Measurements from ENCODE around the gene NRL. TPM values are rescaled to one million over a fixed set of nuclear protein-coding genes. Genes with fewer than 3 reads are reported as not detected.

Gene NRL
- polyA plus RNA-seq, 3 donors = 1.1 to 1.5 (median 1.3) TPM

GRCh38 chr14:24079491-24080141 lies 35.1 kb downstream of the NRL start:
- Histone ChIP-seq H3K9me3 (replicated peaks in 1 of 2; ENCODE audit: control insufficient read depth in 1 of 2, insufficient read depth in 1 of 2, low read length in 2 of 2) (no peaks in the 10 kb centered on the region), H3K9ac (ENCODE audit: insufficient read depth, low read length, poor library complexity, severe bottlenecking) (no peak overlapping the region), H3K27me3 (ENCODE audit: control insufficient read depth in 2 of 2, insufficient read depth in 2 of 2, low read length in 2 of 2) (peaks cover 21 to 44% of the 10 kb centered on the region in 2 donors), H3K4me3 (replicated peaks in 1 of 3; ENCODE audit: low read depth in 2 of 3, low read length in 3 of 3) (no peak overlapping the region), H3K79me2 (ENCODE audit: insufficient read depth, low read length) (no peaks in the 10 kb centered on the region), H2AFZ (ENCODE audit: insufficient read depth, low read depth, low read length, poor library complexity, severe bottlenecking) (no peak overlapping the region), H3K4me1 (ENCODE audit: control insufficient read depth in 1 of 2, insufficient read depth in 2 of 2, low read length in 2 of 2) (peaks cover 12 to 18% of the 10 kb centered on the region in 2 donors), H3K4me2 (replicated peaks; ENCODE audit: extremely low read depth, low read length, poor library complexity, severe bottlenecking) (no peak overlapping the region), H3K36me3 (replicated peaks in 1 of 2; ENCODE audit: control insufficient read depth in 1 of 2, insufficient read depth in 2 of 2, low read length in 2 of 2) (no peaks in the 10 kb centered on the region), H3K27ac (ENCODE audit: low read depth in 1 of 2, low read length in 2 of 2) (no peak overlapping the region), H4K20me1 (ENCODE audit: insufficient read depth, low read length) (no peaks in the 10 kb centered on the region)
- Mint-ChIP-seq H3K27me3 (ENCODE audit: low read depth in 3 of 3) (peaks cover 46 to 49% (median 48%) of the 10 kb centered on the region in 3 donors), H3K9me3 (peaks cover 0 to 23% (median 2%) of the 10 kb centered on the region in 7 donors), H3K4me3 (peak overlapping the region in 1 of 2 donors; percentile 88), H3K27ac (peak overlapping the region in 1 of 7 donors; percentile 33), H3K36me3 (peaks cover 4 to 11% of the 10 kb centered on the region in 2 donors), H3K4me1 (peaks cover 23% of the 10 kb centered on the region)
- DNase-seq = no peak
- WGBS (ENCODE audit: insufficient coverage) = 85% methylated on average over 7 of the region's 9 CpGs
- TF ChIP-seq CTCF (IDR thresholded peaks at IDR 0.05) = no peak
- intact Hi-C loops (cut with micrococcal nuclease) = no loop called here

GRCh38 chr14:24078146-24078545 lies 36.6 kb downstream of the NRL start:
- H3K4me1 Mint-ChIP-seq = peaks cover 23% of the 10 kb centered on the region
- no peak overlapping the region for H3K27ac Mint-ChIP-seq
- intact Hi-C loops (cut with micrococcal nuclease) = no loop called here

More at GRCh38 chr14:24078146-24078545, 36.6 kb downstream of the NRL start:
- Histone ChIP-seq H3K27me3 (ENCODE audit: control insufficient read depth in 2 of 2, insufficient read depth in 2 of 2, low read length in 2 of 2) (peaks cover 21 to 37% of the 10 kb centered on the region in 2 donors), H4K20me1 (ENCODE audit: insufficient read depth, low read length) (no peaks in the 10 kb centered on the region), H3K4me1 (ENCODE audit: control insufficient read depth in 1 of 2, insufficient read depth in 2 of 2, low read length in 2 of 2) (peaks cover 12 to 18% of the 10 kb centered on the region in 2 donors), H3K9me3 (replicated peaks in 1 of 2; ENCODE audit: control insufficient read depth in 1 of 2, insufficient read depth in 1 of 2, low read length in 2 of 2) (no peaks in the 10 kb centered on the region), H3K27ac (ENCODE audit: low read depth in 1 of 2, low read length in 2 of 2) (no peak overlapping the region), H2AFZ (ENCODE audit: insufficient read depth, low read depth, low read length, poor library complexity, severe bottlenecking) (no peak overlapping the region), H3K79me2 (ENCODE audit: insufficient read depth, low read length) (no peaks in the 10 kb centered on the region), H3K9ac (ENCODE audit: insufficient read depth, low read length, poor library complexity, severe bottlenecking) (no peak overlapping the region), H3K36me3 (replicated peaks in 1 of 2; ENCODE audit: control insufficient read depth in 1 of 2, insufficient read depth in 2 of 2, low read length in 2 of 2) (no peaks in the 10 kb centered on the region), H3K4me3 (replicated peaks in 1 of 3; ENCODE audit: low read depth in 2 of 3, low read length in 3 of 3) (no peak overlapping the region), H3K4me2 (replicated peaks; ENCODE audit: extremely low read depth, low read length, poor library complexity, severe bottlenecking) (no peak overlapping the region)
- peaks cover 0 to 23% (median 2%) of the 10 kb centered on the region in 7 donors for H3K9me3 Mint-ChIP-seq
- peaks cover 42 to 46% (median 44%) of the 10 kb centered on the region in 3 donors for H3K27me3 Mint-ChIP-seq (ENCODE audit: low read depth in 3 of 3)
- H3K4me3 Mint-ChIP-seq = no peak overlapping the region
- DNase-seq = no peak
- 100% methylated on average over 1 of the region's 3 CpGs for WGBS (ENCODE audit: insufficient coverage)
- H3K36me3 Mint-ChIP-seq = peaks cover 4 to 11% of the 10 kb centered on the region in 2 donors
- no peak for TF ChIP-seq CTCF (IDR thresholded peaks at IDR 0.05)

Data from CD14-positive monocyte (primary cell).